ENCODE results near the gene RBM33. TPM values are rescaled to one million over a fixed set of nuclear protein-coding genes. Genes with fewer than 3 reads are reported as not detected.
A peak's percentile ranks its signal among the peaks of the same experiment; 100 is the strongest.

RBM33 gene
- total and polyA plus RNA-seq, 9 of the 15 experiments (the other 6 are each of a cell fraction or from before 2014, with no cell fraction given), result 4.4 to 80.7 (median 27.3) TPM

GRCh38 chr7:155602156-155602555 is 42.3 kb upstream of the RBM33 start:
- H2AFZ ChIP-seq (ENCODE audit: low read depth, low read length), result no peak overlapping the region
- 30% methylated on average over 24 of the region's 24 CpGs for WGBS (ENCODE audit: insufficient coverage, low coverage, missing lambda C conversion rate)
- in situ Hi-C loops (cut with MboI) (no loop called here), intact Hi-C loops (cut with micrococcal nuclease) (no loop called here)
- BruUV-seq (replicated peaks), result no TSS peak
- no peak overlapping the region for H3K9ac ChIP-seq (ENCODE audit: insufficient read depth in 1 of 2, low read depth in 2 of 2, low read length in 2 of 2)
- ATAC-seq (peak; percentile 50; the same call in 1 of the 3 replicates), FAIRE-seq (no peak), DNase-seq (ENCODE audit: extremely low read depth in 1 of 4, low spot score in 3 of 4) (no peak)
- no peaks in the 10 kb centered on the region for H3K9me3 ChIP-seq (replicated peaks; ENCODE audit: control insufficient read depth, insufficient read depth, low read depth, low read length)
- no peaks in the 10 kb centered on the region for H3K9me1 ChIP-seq (ENCODE audit: control insufficient read depth, insufficient read depth, low read length)
- ChIA-PET POLR2A (interaction anchor here (0.7 kb wide), 1 partner anchor 10 kb away, joined by 3 read pairs; no protein-coding TSS in a partner anchor), CTCF (ENCODE audit: low intra/inter-chr PET ratio) (no interaction called here)
- peaks cover 0 to 8% of the 10 kb centered on the region in 2 experiments; a peak in 2 of 5 replicates for H3K4me1 ChIP-seq (replicated peaks in 1 of 2; ENCODE audit: control insufficient read depth in 2 of 2, insufficient read depth in 2 of 2, low read length in 2 of 2)
- H3K4me2 ChIP-seq (ENCODE audit: insufficient read depth, low read length), result no peak overlapping the region
- H3K27me3 ChIP-seq (ENCODE audit: control insufficient read depth in 2 of 2, insufficient read depth in 2 of 2, low read length in 2 of 2), result peaks cover 57 to 60% of the 10 kb centered on the region in 2 experiments
- H3K79me2 ChIP-seq (ENCODE audit: control insufficient read depth, insufficient read depth, low read length), result no peaks in the 10 kb centered on the region
- H4K20me1 ChIP-seq (replicated peaks; ENCODE audit: control insufficient read depth, insufficient read depth, low read length), result 0 out of 2 replicates have a peak, but pooled peaks cover 3% of the 10 kb centered on the region
- no peaks in the 10 kb centered on the region for H3K36me3 ChIP-seq (ENCODE audit: control insufficient read depth, insufficient read depth, low read length)
- no peak overlapping the region for H3K27ac ChIP-seq (ENCODE audit: extremely low read depth, low read depth, low read length)
- no peak for TF ChIP-seq ERF (CRISPR knock-in tag; IDR thresholded peaks at IDR 0.05)
- no peak for TF ChIP-seq CHCHD3 (CRISPR knock-in tag; IDR thresholded peaks at IDR 0.05)
- TF ChIP-seq CTBP1 (IDR thresholded peaks at IDR 0.05; ENCODE audit: borderline replicate concordance), result no peak
- H3K4me3 ChIP-seq, result no peak overlapping the region

GRCh38 chr7:155602750-155603149 is 41.7 kb upstream of the RBM33 start:
- Histone ChIP-seq H3K4me2 (ENCODE audit: insufficient read depth, low read length) (no peak overlapping the region), H3K79me2 (ENCODE audit: control insufficient read depth, insufficient read depth, low read length) (no peaks in the 10 kb centered on the region), H3K4me1 (replicated peaks in 1 of 2; ENCODE audit: control insufficient read depth in 2 of 2, insufficient read depth in 2 of 2, low read length in 2 of 2) (peaks cover 0 to 8% of the 10 kb centered on the region in 2 experiments; a peak in 2 of 5 replicates), H3K9me1 (ENCODE audit: control insufficient read depth, insufficient read depth, low read length) (no peaks in the 10 kb centered on the region), H3K4me3 (no peak overlapping the region), H3K27ac (ENCODE audit: extremely low read depth, low read depth, low read length) (no peak overlapping the region), H2AFZ (ENCODE audit: low read depth, low read length) (0 out of 2 replicates have a peak overlapping the region, but pooled peaks have one; percentile 30), H4K20me1 (replicated peaks; ENCODE audit: control insufficient read depth, insufficient read depth, low read length) (0 out of 2 replicates have a peak, but pooled peaks cover 3% of the 10 kb centered on the region), H3K36me3 (ENCODE audit: control insufficient read depth, insufficient read depth, low read length) (no peaks in the 10 kb centered on the region), H3K9me3 (replicated peaks; ENCODE audit: control insufficient read depth, insufficient read depth, low read depth, low read length) (no peaks in the 10 kb centered on the region), H3K9ac (ENCODE audit: insufficient read depth in 1 of 2, low read depth in 2 of 2, low read length in 2 of 2) (no peak overlapping the region), H3K27me3 (ENCODE audit: control insufficient read depth in 2 of 2, insufficient read depth in 2 of 2, low read length in 2 of 2) (peaks cover 57 to 61% of the 10 kb centered on the region in 2 experiments)
- DNase-seq (ENCODE audit: extremely low read depth in 1 of 4, low spot score in 3 of 4) (no peak), ATAC-seq (no peak), FAIRE-seq (no peak)
- ChIA-PET POLR2A (interaction anchor here (1.2 kb wide), 1 partner anchor 10 kb away, joined by 4 read pairs; no protein-coding TSS in a partner anchor), CTCF (ENCODE audit: low intra/inter-chr PET ratio) (no interaction called here)
- in situ Hi-C loops (cut with MboI), result no loop called here
- WGBS (ENCODE audit: insufficient coverage, low coverage, missing lambda C conversion rate), result 6% methylated on average over 7 of the region's 7 CpGs
- intact Hi-C loops (cut with micrococcal nuclease), result no loop called here
- no peak for TF ChIP-seq ZNF444 (CRISPR knock-in tag; IDR thresholded peaks at IDR 0.05)
- TF ChIP-seq, protein P1, sequence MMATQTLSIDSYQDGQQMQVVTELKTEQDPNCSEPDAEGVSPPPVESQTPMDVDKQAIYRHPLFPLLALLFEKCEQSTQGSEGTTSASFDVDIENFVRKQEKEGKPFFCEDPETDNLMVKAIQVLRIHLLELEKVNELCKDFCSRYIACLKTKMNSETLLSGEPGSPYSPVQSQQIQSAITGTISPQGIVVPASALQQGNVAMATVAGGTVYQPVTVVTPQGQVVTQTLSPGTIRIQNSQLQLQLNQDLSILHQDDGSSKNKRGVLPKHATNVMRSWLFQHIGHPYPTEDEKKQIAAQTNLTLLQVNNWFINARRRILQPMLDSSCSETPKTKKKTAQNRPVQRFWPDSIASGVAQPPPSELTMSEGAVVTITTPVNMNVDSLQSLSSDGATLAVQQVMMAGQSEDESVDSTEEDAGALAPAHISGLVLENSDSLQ (IDR thresholded peaks at IDR 0.05), result peak; percentile 29; the same call in 1 of the 2 replicates
- TF ChIP-seq SPI1 (IDR thresholded peaks at IDR 0.05; ENCODE audit: borderline replicate concordance, low read depth, low read length), result 0 out of 2 replicates have a peak, but pooled peaks have one; percentile 46
- no peak for TF ChIP-seq PREB (CRISPR knock-in tag; IDR thresholded peaks at IDR 0.05)
- BruUV-seq (replicated peaks), result no TSS peak

All from K562 (cell line).